K562 (cell line): ENCODE results near the gene COMTD1. TPM values are rescaled to one million over a fixed set of nuclear protein-coding genes. Genes with fewer than 3 reads are reported as not detected.

Experiments
- AFF1 ChIP-seq, 2 experiments: fragments of 450-650 bp; IDR thresholded peaks; 2 replicates each; pipeline ENCODE4 v1.6.1; 2018; ENCODE audit warnings: mild to moderate bottlenecking in 2 of 2, low read depth in 1 of 2; ENCODE audit not compliant: partially characterized antibody in 2 of 2
- ARID2 ChIP-seq: fragments of 450-650 bp; IDR thresholded peaks from 2 replicates; pipeline ENCODE4 v1.6.1; 2017; ENCODE audit warnings: antibody characterized with exemption, mild to moderate bottlenecking
- CBX2 ChIP-seq: fragments of 200-600 bp; sonication (generic); IDR thresholded peaks from one replicate; pipeline ENCODE4 v1.6.1; 2012; ENCODE audit warnings: mild to moderate bottlenecking, low read length, inconsistent platforms; ENCODE audit not compliant: insufficient read depth, poor library complexity, severe bottlenecking
- CHAMP1 ChIP-seq: fragments of 450-650 bp; IDR thresholded peaks from 2 replicates; pipeline ENCODE4 v1.6.1; 2016; ENCODE audit warnings: mild to moderate bottlenecking
- GABPB1 ChIP-seq: sonication (generic); formaldehyde crosslinking; IDR thresholded peaks from 2 replicates; pipeline ENCODE4 v1.8.0; 2022; ENCODE audit warnings: mild to moderate bottlenecking, missing genetic modification reagents
- GATAD2A ChIP-seq: fragments of 450-650 bp; IDR thresholded peaks from 2 replicates; pipeline ENCODE4 v1.6.1; 2017
- PHF20 ChIP-seq: fragments of 450-650 bp; IDR thresholded peaks from 2 replicates; pipeline ENCODE4 v1.6.1; 2018; ENCODE audit not compliant: partially characterized antibody
- REST ChIP-seq, 2 experiments: fragments of 450-650 bp; formaldehyde crosslinking in 1 of 2; IDR thresholded peaks; 2 replicates each; pipeline versions ENCODE4 v1.4.0 to v1.6.1; 2014 to 2020; ENCODE audit warnings: mild to moderate bottlenecking in 2 of 2, borderline replicate concordance in 1 of 2, low read depth in 1 of 2
- ZNF584 ChIP-seq: fragments of 200-800 bp; sonication (Bioruptor generic); IDR thresholded peaks from 2 replicates; pipeline ENCODE4 v1.6.1; 2016; ENCODE audit warnings: low read depth, mild to moderate bottlenecking, missing genetic modification characterization, missing compliant biosample characterization
- polyA plus RNA-seq, 8 experiments: library from polyadenylated mRNA; depleted of rRNA in 4 of 8; stranded (reverse) in 5 of 8; unstranded in 3 of 8; fragments of >200 nt; fragmentation: Nextera tagmentation in 2 of 8; fragmentation: Illumina TruSeq in 1 of 8; extraction: Ambion mirVana in 2 of 8; extraction: Trizol in 1 of 8; gene quantifications; 2 replicates each; pipeline versions ENCODE4 v1.2.1 to v1.2.3, GENCODE V29; 2011 to 2014; ENCODE audit warnings: inconsistent platforms in 1 of 8, missing spikeins in 1 of 8
- total RNA-seq, 7 experiments: library from RNA; depleted of rRNA in 6 of 7; stranded (reverse); fragments of >200 nt in 6 of 7; fragmentation: Illumina TruSeq in 2 of 7; extraction: Trizol in 2 of 7; gene quantifications; 2 replicates each; pipeline versions ENCODE4 v1.2.1 to v1.2.3, GENCODE V29; 2011 to 2021; ENCODE audit warnings: low replicate concordance in 1 of 7

The COMTD1 gene
- total and polyA plus RNA-seq, 9 of the 15 experiments (the other 6 are each of a cell fraction or from before 2014, with no cell fraction given) = 0.41 to 112 (median 13.7) TPM

GRCh38 chr10:75210282-75211006, 25.3 kb downstream of the COMTD1 start, which contains the start of gene VDAC2 (continued):
- TF ChIP-seq PHF20 (peak; percentile 85), CHAMP1 (peak; percentile 73; the same call in 1 of the 2 replicates), CBX2 (no peak), GABPB1 (peak; percentile 84), AFF1 (IDR thresholded peaks at IDR 0.05; ENCODE audit: low read depth in 1 of 2, partially characterized antibody in 2 of 2) (peak in 1 of 2 experiments; percentile 2), ZNF584 (CRISPR knock-in tag) (0 out of 2 replicates have a peak, but pooled peaks have one; percentile 20), ARID2 (no peak), REST (IDR thresholded peaks at IDR 0.05; ENCODE audit: borderline replicate concordance) (no peak), REST (CRISPR knock-in tag; IDR thresholded peaks at IDR 0.05; ENCODE audit: low read depth) (peak; percentile 84), GATAD2A (peak; percentile 39; the same call in 1 of the 2 replicates)
